Transverse colon (tissue), 4 donors: ENCODE results near the gene ENTHD1.

Experiments used
- CTCF ChIP-seq, 5 experiments: fragments of 200-600 bp in 3 of 5; fragments of 450-650 bp in 2 of 5; sonication (generic) in 3 of 5; IDR thresholded peaks; 1 replicate in 2 of 5; 2 replicates in 3 of 5; pipeline ENCODE4 v1.5.1; 2016 to 2017; ENCODE audit warnings: antibody characterized with exemption in 5 of 5, inconsistent platforms in 3 of 5, mild to moderate bottlenecking in 2 of 5, moderate library complexity in 1 of 5
- EP300 ChIP-seq: sonication (generic); formaldehyde crosslinking; IDR thresholded peaks from one replicate; pipeline ENCODE4 v1.6.1; 2017; ENCODE audit warnings: antibody characterized with exemption, low read depth
- POLR2A ChIP-seq: fragments of 450-650 bp; IDR thresholded peaks from one replicate; pipeline ENCODE4 v1.6.1; 2016; ENCODE audit warnings: antibody characterized with exemption, mild to moderate bottlenecking, moderate library complexity
- POLR2AphosphoS5 ChIP-seq, 3 donors: sonication (generic); formaldehyde crosslinking; IDR thresholded peaks; one replicate each; pipeline ENCODE4 v1.6.1; 2016; ENCODE audit warnings: antibody characterized with exemption in 3 of 3

- TF ChIP-seq POLR2AphosphoS5 (IDR thresholded peaks at IDR 0.05) (no peak), CTCF (IDR thresholded peaks at IDR 0.05) (no peak), POLR2A (no peak), EP300 (no peak)
Measured at GRCh38 chr22:39925909-39926679, 32.5 kb upstream of the ENTHD1 start.
